ENCODE results near the gene BRINP2. TPM values are rescaled to one million over a fixed set of nuclear protein-coding genes. Genes with fewer than 3 reads are reported as not detected.

BRINP2 gene
- total and polyA plus RNA-seq, 4 donors = 0.05 to 0.75 (median 0.36) TPM

- no peak for DNase-seq (ENCODE audit: low spot score)
- 84% methylated on average over 1 of the region's 1 CpG for WGBS
- H3K4me3 ChIP-seq (ENCODE audit: low read depth in 1 of 3, low read length in 3 of 3) = no peak overlapping the region
- no peak overlapping the region for H3K9ac ChIP-seq (ENCODE audit: low read depth in 1 of 2, low read length in 2 of 2)
- H3K4me1 ChIP-seq (ENCODE audit: control insufficient read depth in 4 of 4, insufficient read depth in 4 of 4, low read length in 3 of 4) = peaks cover 0 to 3% (median 0%) of the 10 kb centered on the region in 4 donors
- H3K9me3 ChIP-seq (ENCODE audit: control insufficient read depth in 4 of 4, low read length in 3 of 4) = no peaks in the 10 kb centered on the region
- no peak overlapping the region for H3K27ac ChIP-seq (ENCODE audit: low read depth in 1 of 2, low read length in 2 of 2)
- peaks cover 0 to 2% (median 0%) of the 10 kb centered on the region in 4 donors for H3K27me3 ChIP-seq (ENCODE audit: control insufficient read depth in 4 of 4, insufficient read depth in 4 of 4, low read length in 3 of 4)
- H3K36me3 ChIP-seq (ENCODE audit: control insufficient read depth in 4 of 4, insufficient read depth in 3 of 4, low read depth in 1 of 4, low read length in 3 of 4) = no peaks in the 10 kb centered on the region
- TF ChIP-seq ZBTB33 (IDR thresholded peaks at IDR 0.05) = no peak
- no peak for TF ChIP-seq HNF4G (IDR thresholded peaks at IDR 0.05)
- TF ChIP-seq EGR1 (IDR thresholded peaks at IDR 0.05; ENCODE audit: low read depth in 2 of 2) = no peak
- TF ChIP-seq TAF1 (conservative IDR thresholded peaks at IDR 0.05) = no peak
- TF ChIP-seq SP1 (IDR thresholded peaks at IDR 0.05) = no peak
- no peak for TF ChIP-seq FOXA1 (IDR thresholded peaks at IDR 0.05)
- TF ChIP-seq, protein P1, sequence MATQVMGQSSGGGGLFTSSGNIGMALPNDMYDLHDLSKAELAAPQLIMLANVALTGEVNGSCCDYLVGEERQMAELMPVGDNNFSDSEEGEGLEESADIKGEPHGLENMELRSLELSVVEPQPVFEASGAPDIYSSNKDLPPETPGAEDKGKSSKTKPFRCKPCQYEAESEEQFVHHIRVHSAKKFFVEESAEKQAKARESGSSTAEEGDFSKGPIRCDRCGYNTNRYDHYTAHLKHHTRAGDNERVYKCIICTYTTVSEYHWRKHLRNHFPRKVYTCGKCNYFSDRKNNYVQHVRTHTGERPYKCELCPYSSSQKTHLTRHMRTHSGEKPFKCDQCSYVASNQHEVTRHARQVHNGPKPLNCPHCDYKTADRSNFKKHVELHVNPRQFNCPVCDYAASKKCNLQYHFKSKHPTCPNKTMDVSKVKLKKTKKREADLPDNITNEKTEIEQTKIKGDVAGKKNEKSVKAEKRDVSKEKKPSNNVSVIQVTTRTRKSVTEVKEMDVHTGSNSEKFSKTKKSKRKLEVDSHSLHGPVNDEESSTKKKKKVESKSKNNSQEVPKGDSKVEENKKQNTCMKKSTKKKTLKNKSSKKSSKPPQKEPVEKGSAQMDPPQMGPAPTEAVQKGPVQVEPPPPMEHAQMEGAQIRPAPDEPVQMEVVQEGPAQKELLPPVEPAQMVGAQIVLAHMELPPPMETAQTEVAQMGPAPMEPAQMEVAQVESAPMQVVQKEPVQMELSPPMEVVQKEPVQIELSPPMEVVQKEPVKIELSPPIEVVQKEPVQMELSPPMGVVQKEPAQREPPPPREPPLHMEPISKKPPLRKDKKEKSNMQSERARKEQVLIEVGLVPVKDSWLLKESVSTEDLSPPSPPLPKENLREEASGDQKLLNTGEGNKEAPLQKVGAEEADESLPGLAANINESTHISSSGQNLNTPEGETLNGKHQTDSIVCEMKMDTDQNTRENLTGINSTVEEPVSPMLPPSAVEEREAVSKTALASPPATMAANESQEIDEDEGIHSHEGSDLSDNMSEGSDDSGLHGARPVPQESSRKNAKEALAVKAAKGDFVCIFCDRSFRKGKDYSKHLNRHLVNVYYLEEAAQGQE (IDR thresholded peaks at IDR 0.05) = no peak
These were observed 105.0 kb downstream of the BRINP2 start for GRCh38 chr1:177275736-177276135.

- Histone ChIP-seq H3K9me3 (ENCODE audit: control insufficient read depth in 4 of 4, low read length in 3 of 4) (no peaks in the 10 kb centered on the region), H3K4me1 (ENCODE audit: control insufficient read depth in 4 of 4, insufficient read depth in 4 of 4, low read length in 3 of 4) (peaks cover 0 to 3% (median 0%) of the 10 kb centered on the region in 4 donors), H3K9ac (ENCODE audit: low read depth in 1 of 2, low read length in 2 of 2) (no peak overlapping the region), H3K36me3 (ENCODE audit: control insufficient read depth in 4 of 4, insufficient read depth in 3 of 4, low read depth in 1 of 4, low read length in 3 of 4) (no peaks in the 10 kb centered on the region), H3K27me3 (ENCODE audit: control insufficient read depth in 4 of 4, insufficient read depth in 4 of 4, low read length in 3 of 4) (no peaks in the 10 kb centered on the region), H3K4me3 (ENCODE audit: low read depth in 1 of 3, low read length in 3 of 3) (no peak overlapping the region), H3K27ac (ENCODE audit: low read depth in 1 of 2, low read length in 2 of 2) (no peak overlapping the region)
- 90% methylated on average over 10 of the region's 10 CpGs for WGBS
- DNase-seq (ENCODE audit: low spot score) = no peak
- no peak for TF ChIP-seq YY1 (IDR thresholded peaks at IDR 0.05)
- no peak for TF ChIP-seq HNF4A (conservative IDR thresholded peaks at IDR 0.05)
- no peak for TF ChIP-seq ATF3 (IDR thresholded peaks at IDR 0.05)
- TF ChIP-seq TAF1 (conservative IDR thresholded peaks at IDR 0.05) = no peak
- TF ChIP-seq SP1 (IDR thresholded peaks at IDR 0.05) = no peak
- TF ChIP-seq, protein P1 (IDR thresholded peaks at IDR 0.05) = no peak
- TF ChIP-seq HNF4G (IDR thresholded peaks at IDR 0.05) = no peak
- no peak for TF ChIP-seq JUND (IDR thresholded peaks at IDR 0.05)
- no peak for TF ChIP-seq FOXA2 (IDR thresholded peaks at IDR 0.05)
- TF ChIP-seq RAD21 (IDR thresholded peaks at IDR 0.05) = no peak
- no peak for TF ChIP-seq EGR1 (IDR thresholded peaks at IDR 0.05; ENCODE audit: low read depth in 2 of 2)
- no peak for TF ChIP-seq ZBTB33 (IDR thresholded peaks at IDR 0.05)
- TF ChIP-seq, protein P2, sequence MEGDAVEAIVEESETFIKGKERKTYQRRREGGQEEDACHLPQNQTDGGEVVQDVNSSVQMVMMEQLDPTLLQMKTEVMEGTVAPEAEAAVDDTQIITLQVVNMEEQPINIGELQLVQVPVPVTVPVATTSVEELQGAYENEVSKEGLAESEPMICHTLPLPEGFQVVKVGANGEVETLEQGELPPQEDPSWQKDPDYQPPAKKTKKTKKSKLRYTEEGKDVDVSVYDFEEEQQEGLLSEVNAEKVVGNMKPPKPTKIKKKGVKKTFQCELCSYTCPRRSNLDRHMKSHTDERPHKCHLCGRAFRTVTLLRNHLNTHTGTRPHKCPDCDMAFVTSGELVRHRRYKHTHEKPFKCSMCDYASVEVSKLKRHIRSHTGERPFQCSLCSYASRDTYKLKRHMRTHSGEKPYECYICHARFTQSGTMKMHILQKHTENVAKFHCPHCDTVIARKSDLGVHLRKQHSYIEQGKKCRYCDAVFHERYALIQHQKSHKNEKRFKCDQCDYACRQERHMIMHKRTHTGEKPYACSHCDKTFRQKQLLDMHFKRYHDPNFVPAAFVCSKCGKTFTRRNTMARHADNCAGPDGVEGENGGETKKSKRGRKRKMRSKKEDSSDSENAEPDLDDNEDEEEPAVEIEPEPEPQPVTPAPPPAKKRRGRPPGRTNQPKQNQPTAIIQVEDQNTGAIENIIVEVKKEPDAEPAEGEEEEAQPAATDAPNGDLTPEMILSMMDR (IDR thresholded peaks at IDR 0.05; ENCODE audit: low read depth, low read length, missing input control) = no peak
- TF ChIP-seq GABPA (IDR thresholded peaks at IDR 0.05 in 1 of 2, conservative IDR thresholded peaks at IDR 0.05 in 1 of 2) = no peak
- TF ChIP-seq RXRA (IDR thresholded peaks at IDR 0.05) = no peak
- TF ChIP-seq, protein P3, sequence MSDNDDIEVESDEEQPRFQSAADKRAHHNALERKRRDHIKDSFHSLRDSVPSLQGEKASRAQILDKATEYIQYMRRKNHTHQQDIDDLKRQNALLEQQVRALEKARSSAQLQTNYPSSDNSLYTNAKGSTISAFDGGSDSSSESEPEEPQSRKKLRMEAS (IDR thresholded peaks at IDR 0.05) = no peak
These were observed 108.0 kb downstream of the BRINP2 start for GRCh38 chr1:177278626-177279390.
